KMS-11 (cell line): ENCODE results near the gene SLC26A1.

Experiments
- H2AFZ ChIP-seq: fragments of 200-600 bp; sonication (generic); 2 replicates; pipeline ENCODE4 v1.6.1; 2016; ENCODE audit warnings: antibody characterized with exemption, mixed run types, low read depth
- H3K27ac ChIP-seq: fragments of 200-600 bp; sonication (generic); 2 replicates; pipeline ENCODE4 v1.6.1; 2016; ENCODE audit warnings: mild to moderate bottlenecking, mixed run types
- H3K27me3 ChIP-seq: fragments of 200-600 bp; sonication (generic); 2 replicates; pipeline ENCODE4 v1.6.1; 2017; ENCODE audit warnings: mild to moderate bottlenecking, low read depth, mixed run types, moderate library complexity; ENCODE audit not compliant: insufficient read depth
- H3K36me3 ChIP-seq: fragments of 200-600 bp; sonication (generic); 2 replicates; pipeline ENCODE4 v1.6.1; 2017; ENCODE audit warnings: mild to moderate bottlenecking, mixed run types; ENCODE audit not compliant: insufficient read depth
- H3K4me1 ChIP-seq: fragments of 200-600 bp; sonication (generic); 2 replicates; pipeline ENCODE4 v1.6.1; 2016; ENCODE audit warnings: mild to moderate bottlenecking, low read depth, mixed run types; ENCODE audit not compliant: poor library complexity, severe bottlenecking
- H3K4me2 ChIP-seq: fragments of 200-600 bp; sonication (generic); 2 replicates; pipeline ENCODE4 v1.7.0; 2016; ENCODE audit warnings: mild to moderate bottlenecking, mixed run types
- H3K4me3 ChIP-seq: fragments of 200-600 bp; sonication (generic); IDR thresholded peaks from 2 replicates; pipeline ENCODE4 v1.6.1; 2017; ENCODE audit warnings: low read depth, low read length, mixed read lengths; ENCODE audit not compliant: insufficient read depth
- H3K79me2 ChIP-seq: fragments of 200-600 bp; sonication (generic); 2 replicates; pipeline ENCODE4 v1.6.1; 2016; ENCODE audit warnings: low read depth, mixed run types; ENCODE audit not compliant: insufficient read depth
- H3K9ac ChIP-seq: fragments of 200-600 bp; sonication (generic); 2 replicates; pipeline ENCODE4 v1.6.1; 2016; ENCODE audit warnings: mild to moderate bottlenecking, mixed run types
- H4K20me1 ChIP-seq: fragments of 200-600 bp; sonication (generic); 2 replicates; pipeline ENCODE4 v1.6.1; 2016; ENCODE audit warnings: mild to moderate bottlenecking, mixed run types; ENCODE audit not compliant: insufficient read depth
- TF ChIP-seq, protein P1 (sequence below): fragments of 200-600 bp; sonication (generic); conservative IDR thresholded peaks from 2 replicates; pipeline ENCODE4 v1.6.1; 2017; ENCODE audit warnings: low read depth, mild to moderate bottlenecking, antibody characterized with exemption, low read length, moderate library complexity, mixed read lengths

The SLC26A1 gene

DNA sequence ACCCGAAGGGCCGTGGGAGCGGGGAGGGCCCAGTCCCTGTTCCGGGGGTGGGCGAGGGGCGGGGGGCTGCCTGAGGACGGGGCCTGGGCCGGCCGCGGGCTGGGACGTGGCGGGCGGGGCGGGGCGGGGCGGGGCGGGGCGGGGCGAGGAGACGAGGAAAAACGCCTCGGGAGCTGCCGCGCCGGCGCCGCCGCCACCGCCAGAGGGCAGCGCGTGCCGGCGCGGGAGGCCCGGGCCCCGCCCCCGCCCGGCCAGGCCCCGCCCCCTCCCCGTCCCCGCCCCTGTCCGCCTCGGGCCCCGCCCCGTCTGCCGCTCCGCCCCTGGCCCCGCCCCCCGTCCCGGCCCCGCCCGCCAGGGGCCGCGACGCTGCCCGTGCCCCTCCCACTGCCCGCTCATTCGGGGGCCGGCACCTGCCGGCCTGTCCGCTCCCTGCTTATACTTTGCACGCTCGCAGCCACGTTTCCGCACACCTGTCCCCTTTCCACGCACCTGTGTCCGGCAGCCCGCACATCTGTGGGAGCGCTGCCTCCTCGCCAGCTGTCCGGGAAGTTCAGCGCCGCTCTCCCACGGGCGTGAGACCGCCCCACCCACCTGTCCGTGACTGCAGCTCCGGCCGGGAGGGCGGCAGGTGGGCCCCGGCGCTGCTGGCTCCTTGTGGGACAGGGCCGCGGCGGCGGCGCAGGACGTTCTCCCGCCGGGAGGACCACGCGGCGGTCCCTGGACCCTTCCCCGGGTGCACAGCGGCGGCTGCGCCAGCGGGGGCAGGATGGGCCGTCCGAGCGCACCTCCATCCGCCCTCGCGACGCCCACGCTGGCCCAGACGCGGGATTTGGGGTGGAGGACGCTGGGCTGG, 16.6 kb upstream of the SLC26A1 start:
- Histone ChIP-seq H3K27me3 (peaks cover 13% of the 10 kb centered on the region; the same call in 1 of the 2 replicates), H3K9ac (no peak overlapping the region), H3K27ac (no peak overlapping the region), H3K4me2 (0 out of 2 replicates have a peak overlapping the region, but pooled peaks have one; percentile 17), H3K4me3 (no peak overlapping the region), H2AFZ (peak overlapping the region; percentile 59; the same call in 1 of the 2 replicates), H3K36me3 (no peaks in the 10 kb centered on the region), H3K4me1 (no peaks in the 10 kb centered on the region), H3K79me2 (no peaks in the 10 kb centered on the region), H4K20me1 (no peaks in the 10 kb centered on the region)
- TF ChIP-seq, protein P1, sequence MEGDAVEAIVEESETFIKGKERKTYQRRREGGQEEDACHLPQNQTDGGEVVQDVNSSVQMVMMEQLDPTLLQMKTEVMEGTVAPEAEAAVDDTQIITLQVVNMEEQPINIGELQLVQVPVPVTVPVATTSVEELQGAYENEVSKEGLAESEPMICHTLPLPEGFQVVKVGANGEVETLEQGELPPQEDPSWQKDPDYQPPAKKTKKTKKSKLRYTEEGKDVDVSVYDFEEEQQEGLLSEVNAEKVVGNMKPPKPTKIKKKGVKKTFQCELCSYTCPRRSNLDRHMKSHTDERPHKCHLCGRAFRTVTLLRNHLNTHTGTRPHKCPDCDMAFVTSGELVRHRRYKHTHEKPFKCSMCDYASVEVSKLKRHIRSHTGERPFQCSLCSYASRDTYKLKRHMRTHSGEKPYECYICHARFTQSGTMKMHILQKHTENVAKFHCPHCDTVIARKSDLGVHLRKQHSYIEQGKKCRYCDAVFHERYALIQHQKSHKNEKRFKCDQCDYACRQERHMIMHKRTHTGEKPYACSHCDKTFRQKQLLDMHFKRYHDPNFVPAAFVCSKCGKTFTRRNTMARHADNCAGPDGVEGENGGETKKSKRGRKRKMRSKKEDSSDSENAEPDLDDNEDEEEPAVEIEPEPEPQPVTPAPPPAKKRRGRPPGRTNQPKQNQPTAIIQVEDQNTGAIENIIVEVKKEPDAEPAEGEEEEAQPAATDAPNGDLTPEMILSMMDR: no peak

GRCh38 chr4:1008840-1009541, 15.8 kb upstream of the SLC26A1 start:
- Histone ChIP-seq H4K20me1 (no peaks in the 10 kb centered on the region), H3K27me3 (peaks cover 13% of the 10 kb centered on the region; the same call in 1 of the 2 replicates), H3K9ac (no peak overlapping the region), H3K79me2 (no peaks in the 10 kb centered on the region), H2AFZ (peak overlapping the region; percentile 34; the same call in 1 of the 2 replicates), H3K36me3 (no peaks in the 10 kb centered on the region), H3K4me2 (peak overlapping the region; percentile 39; the same call in 1 of the 2 replicates), H3K4me3 (no peak overlapping the region), H3K27ac (no peak overlapping the region), H3K4me1 (no peaks in the 10 kb centered on the region)
- TF ChIP-seq, protein P1: no peak

GRCh38 chr4:1006856-1007255, 13.7 kb upstream of the SLC26A1 start:
- H3K79me2 ChIP-seq: no peaks in the 10 kb centered on the region
- TF ChIP-seq, protein P1: no peak
- no peak overlapping the region for H2AFZ ChIP-seq
- H3K36me3 ChIP-seq: no peaks in the 10 kb centered on the region
- H4K20me1 ChIP-seq: no peaks in the 10 kb centered on the region
- H3K27ac ChIP-seq: no peak overlapping the region
- H3K9ac ChIP-seq: no peak overlapping the region
- H3K4me2 ChIP-seq: no peak overlapping the region
- H3K4me1 ChIP-seq: no peaks in the 10 kb centered on the region
- peaks cover 13% of the 10 kb centered on the region; the same call in 1 of the 2 replicates for H3K27me3 ChIP-seq
- H3K4me3 ChIP-seq: no peak overlapping the region

- no peak overlapping the region for H3K4me2 ChIP-seq
- no peaks in the 10 kb centered on the region for H3K36me3 ChIP-seq
- H3K27ac ChIP-seq: no peak overlapping the region
- TF ChIP-seq, protein P1: no peak
- no peak overlapping the region for H2AFZ ChIP-seq
- H3K4me1 ChIP-seq: no peaks in the 10 kb centered on the region
- H3K9ac ChIP-seq: no peak overlapping the region
- H4K20me1 ChIP-seq: no peaks in the 10 kb centered on the region
- H3K79me2 ChIP-seq: no peaks in the 10 kb centered on the region
- no peak overlapping the region for H3K4me3 ChIP-seq
- peaks cover 13% of the 10 kb centered on the region; the same call in 1 of the 2 replicates for H3K27me3 ChIP-seq
These were observed 11.6 kb upstream of the SLC26A1 start for GRCh38 chr4:1004557-1005485.
